HepG2 (cell line): ENCODE results near the gene SENP6. TPM values are rescaled to one million over a fixed set of nuclear protein-coding genes. Genes with fewer than 3 reads are reported as not detected.
"Not testable (repeated sequence)": the region's sequence is repeated elsewhere in the genome, so short reads cannot be mapped to it uniquely, and the experiment has no call there.

Experiments
- ATAC-seq: fragments of 200-7000 bp; cut with Tn5 transposase; 3 replicates; pipeline ENCODE4 v1.9.1; 2020; ENCODE audit warnings: mild to moderate bottlenecking, moderate library complexity
- BruUV-seq: library from RNA; stranded (reverse); fragments of 400-500 nt; replicated peaks from 2 replicates; lab custom pipeline; 2021; lab: Mats Ljungman, UMichigan
- CTCF ChIA-PET: fragments of 300-600 bp; formaldehyde crosslinking; extraction: SDS; loops from one replicate; lab custom pipeline; 2021; ENCODE audit warnings: low total read pairs, inconsistent platforms, low intra/inter-chr PET ratio; lab: Yijun Ruan, JAX
- POLR2A ChIA-PET: fragments of 350-600 bp; sonication (Branson Sonifier 250); formaldehyde crosslinking; loops from one replicate; lab custom pipeline; 2020; ENCODE audit warnings: antibody characterized with exemption, inconsistent platforms; lab: Yijun Ruan, JAX
- DNase-seq: peaks from one replicate; pipeline ENCODE4 v3.0.0-alpha.2; 2015; ENCODE audit warnings: low spot score
- FAIRE-seq: peaks from 3 replicates; lab custom pipeline; 2011; peaks lifted over from hg19 to GRCh38; lab: Jason Lieb, UNC
- H2AFZ ChIP-seq: one replicate; pipeline ENCODE4 v1.6.1; 2011; ENCODE audit warnings: low read length, inconsistent platforms
- H3K27ac ChIP-seq: fragments of 300-600 bp; 3 replicates; pipeline ENCODE4 v1.8.0; 2011; ENCODE audit warnings: mixed run types, mild to moderate bottlenecking, mixed read lengths, low read length, inconsistent platforms; ENCODE audit not compliant: insufficient read depth; ENCODE audit errors: extremely low read length
- H3K27me3 ChIP-seq, 2 experiments: fragments of 200-600 bp in 1 of 2; 2 replicates in 1 of 2; 3 replicates in 1 of 2; pipeline versions ENCODE4 v1.6.0 to v1.8.0; 2011; ENCODE audit warnings: low read length in 2 of 2, mild to moderate bottlenecking in 2 of 2, moderate library complexity in 2 of 2, inconsistent platforms in 1 of 2; ENCODE audit not compliant: insufficient read depth in 2 of 2, control insufficient read depth in 1 of 2
- H3K36me3 ChIP-seq, 2 experiments: fragments of 200-600 bp in 1 of 2; replicated peaks in 1 of 2; 2 replicates in 1 of 2; 3 replicates in 1 of 2; pipeline versions ENCODE4 v1.5.1 to v1.8.0; 2011; ENCODE audit warnings: low read length in 2 of 2, inconsistent platforms in 1 of 2; ENCODE audit not compliant: insufficient read depth in 2 of 2, control insufficient read depth in 1 of 2
- H3K4me1 ChIP-seq: 2 replicates; pipeline ENCODE4 v1.5.1; 2012; ENCODE audit warnings: low read length, inconsistent platforms; ENCODE audit not compliant: insufficient read depth
- H3K4me2 ChIP-seq: 2 replicates; pipeline ENCODE4 v1.6.0; 2011; ENCODE audit warnings: low read depth, low read length, inconsistent platforms
- H3K4me3 ChIP-seq, 3 experiments: fragments of 200-600 bp in 1 of 3; sonication (generic), shearing (Covaris generic) in 1 of 3; replicated peaks in 1 of 3; 2 replicates each; pipeline ENCODE4 v1.5.1; 2011 to 2016; ENCODE audit warnings: low read length in 3 of 3, inconsistent platforms in 2 of 3, low read depth in 2 of 3, mild to moderate bottlenecking in 2 of 3, control low read depth in 1 of 3, mixed read lengths in 1 of 3; ENCODE audit not compliant: insufficient read depth in 1 of 3
- H3K79me2 ChIP-seq: one replicate; pipeline ENCODE4 v1.6.1; 2011; ENCODE audit warnings: low read length, inconsistent platforms; ENCODE audit not compliant: insufficient read depth
- H3K9ac ChIP-seq: 2 replicates; pipeline ENCODE4 v1.6.0; 2011; ENCODE audit warnings: mild to moderate bottlenecking, low read depth, low read length, inconsistent platforms; ENCODE audit not compliant: insufficient read depth
- H3K9me3 ChIP-seq: 2 replicates; pipeline ENCODE4 v1.5.1; 2012; ENCODE audit warnings: mild to moderate bottlenecking, low read length
- H4K20me1 ChIP-seq: 2 replicates; pipeline ENCODE4 v1.6.0; 2011; ENCODE audit warnings: inconsistent platforms, mild to moderate bottlenecking, low read length, moderate library complexity; ENCODE audit not compliant: insufficient read depth
- BORCS8-MEF2B ChIP-seq: sonication (generic); formaldehyde crosslinking; IDR thresholded peaks from 2 replicates; pipeline ENCODE4 v1.8.0; 2022; ENCODE audit warnings: mild to moderate bottlenecking, missing genetic modification reagents
- GPN1 ChIP-seq: sonication (generic); formaldehyde crosslinking; IDR thresholded peaks from 2 replicates; pipeline ENCODE4 v1.5.1; 2020; ENCODE audit warnings: missing genetic modification reagents, borderline replicate concordance
- KAT2B ChIP-seq: fragments of 150-350 bp; IDR thresholded peaks from 2 replicates; pipeline ENCODE4 v1.6.1; 2014; ENCODE audit warnings: low read depth, low read length, borderline replicate concordance
- SRY ChIP-seq: sonication (generic); formaldehyde crosslinking; IDR thresholded peaks from 2 replicates; pipeline ENCODE4 v1.8.0; 2022; ENCODE audit warnings: mild to moderate bottlenecking, missing genetic modification reagents
- TBL1XR1 ChIP-seq: fragments of 150-350 bp; IDR thresholded peaks from 2 replicates; pipeline ENCODE4 v1.6.1; 2014; ENCODE audit warnings: borderline replicate concordance, low read length; ENCODE audit not compliant: partially characterized antibody
- TRIM22 ChIP-seq: fragments of 450-650 bp; IDR thresholded peaks from 2 replicates; pipeline ENCODE4 v1.6.1; 2017
- ZNF800 ChIP-seq: sonication (generic); formaldehyde crosslinking; IDR thresholded peaks from 2 replicates; pipeline ENCODE4 v1.4.0; 2020; ENCODE audit warnings: missing genetic modification reagents
- WGBS: methylation state at CpG from one replicate; pipeline ENCODE4 v1.1.6; 2017; ENCODE audit warnings: low lambda C conversion rate; 5-methylcytosine and 5-hydroxymethylcytosine counted together
- in situ Hi-C: cut with HindIII; loops from 2 replicates; pipeline ENCODE4 v1.10.0; 2017; ENCODE audit warnings: low pct_unique_long_range_greater_than_20kb; ENCODE audit not compliant: extremely low pct_ligation_motif_present
- intact Hi-C: fragments of 100-400 bp; cut with micrococcal nuclease; formaldehyde crosslinking; loops from one replicate; pipeline ENCODE4 v1.10.0; 2022; ENCODE audit not compliant: unreplicated experiment
- polyA plus RNA-seq, 8 experiments: library from polyadenylated mRNA; depleted of rRNA in 3 of 8; stranded (reverse) in 7 of 8; unstranded in 1 of 8; fragments of >200 nt; fragmentation: Illumina TruSeq in 4 of 8; extraction: Trizol in 4 of 8; gene quantifications; 2 replicates each; pipeline versions ENCODE4 v1.2.1 to v1.2.3, GENCODE V29; 2011 to 2016; ENCODE audit warnings: low read depth in 4 of 8, missing spikeins in 1 of 8, mixed read lengths in 1 of 8; ENCODE audit not compliant: insufficient read depth in 1 of 8
- total RNA-seq, 5 experiments: library from RNA; depleted of rRNA; stranded (reverse); fragments of >200 nt; fragmentation: Illumina TruSeq; extraction: Trizol; gene quantifications; 2 replicates each; pipeline ENCODE4 v1.2.3, GENCODE V29; 2016; ENCODE audit warnings: low read depth in 1 of 5

The SENP6 gene
- total and polyA plus RNA-seq, 2 of the 13 experiments (the other 11 are each of a cell fraction or from before 2014, with no cell fraction given) = 21.9 to 50.1 TPM

- TF ChIP-seq TRIM22 (no peak), BORCS8-MEF2B (CRISPR knock-in tag) (no peak), SRY (no peak), TBL1XR1 (no peak), KAT2B (no peak), GPN1 (CRISPR knock-in tag) (no peak), ZNF800 (CRISPR knock-in tag) (no peak)
Measured at GRCh38 chr6:75581231-75581630, 20.4 kb upstream of the SENP6 start (continued).

- H3K27me3 ChIP-seq, intact Hi-C loops, FAIRE-seq, H3K36me3 ChIP-seq, H3K9ac ChIP-seq, H3K4me3 ChIP-seq, H3K4me1 ChIP-seq, H2AFZ ChIP-seq, BruUV-seq, H3K79me2 ChIP-seq, DNase-seq, CTCF ChIA-PET, H3K4me2 ChIP-seq, ATAC-seq, in situ Hi-C loops, H3K9me3 ChIP-seq, H3K27ac ChIP-seq, H4K20me1 ChIP-seq: not testable (repeated sequence)
- WGBS = 45% methylated on average over 2 of the region's 2 CpGs
- POLR2A ChIA-PET = interaction anchor here (1.1 kb wide), 1 partner anchor 17 kb away, joined by 3 read pairs; the partner anchor contains the start of gene SENP6
Measured at GRCh38 chr6:75584552-75584951, 17.1 kb upstream of the SENP6 start.
